H1 (cell line): ENCODE measurements around the gene NGFR. TPM values are rescaled to one million over a fixed set of nuclear protein-coding genes. Genes with fewer than 3 reads are reported as not detected.
A peak's percentile ranks its signal among the peaks of the same experiment; 100 is the strongest.

ENCODE experiments used
- CTCF ChIA-PET: fragments of 300-600 bp; sonication (Branson Sonifier 250); formaldehyde crosslinking; loops from one replicate; lab custom pipeline; 2021; ENCODE audit not compliant: partially characterized antibody; lab: Charles Lee
- POLR2A ChIA-PET: fragments of 300-600 bp; sonication (Branson Sonifier 250); formaldehyde crosslinking; loops from one replicate; lab custom pipeline; 2021; ENCODE audit warnings: inconsistent platforms; ENCODE audit not compliant: partially characterized antibody; lab: Charles Lee
- DNase-seq, 2 experiments: peaks; one replicate each; pipeline versions ENCODE4 v3.0.0 to v3.0.0-alpha.2; 2010 to 2022; ENCODE audit warnings: low spot score in 2 of 2, low read depth in 1 of 2, mixed read lengths in 1 of 2
- FAIRE-seq: peaks from 2 replicates; lab custom pipeline; 2011; peaks lifted over from hg19 to GRCh38; lab: Jason Lieb, UNC
- H2AFZ ChIP-seq: 2 replicates; pipeline ENCODE4 v1.8.1; 2012; ENCODE audit warnings: low read length, inconsistent platforms
- H2AK5ac ChIP-seq: 2 replicates; pipeline ENCODE4 v1.6.1; 2013; ENCODE audit warnings: low read depth, low read length
- H2BK120ac ChIP-seq: replicated peaks from 2 replicates; pipeline ENCODE3; 2013; ENCODE audit warnings: low read depth, low read length, inconsistent platforms
- H2BK12ac ChIP-seq: 2 replicates; pipeline ENCODE4 v1.6.1; 2013; ENCODE audit warnings: low read depth, low read length
- H2BK15ac ChIP-seq: 2 replicates; pipeline ENCODE4 v1.6.1; 2013; ENCODE audit warnings: low read length
- H2BK20ac ChIP-seq: 2 replicates; pipeline ENCODE4 v1.6.1; 2013; ENCODE audit warnings: low read length
- H2BK5ac ChIP-seq: 2 replicates; pipeline ENCODE4 v1.6.1; 2013; ENCODE audit warnings: low read depth, low read length
- H3K14ac ChIP-seq: 2 replicates; pipeline ENCODE4 v1.6.1; 2013; ENCODE audit warnings: inconsistent platforms; ENCODE audit not compliant: insufficient read length
- H3K18ac ChIP-seq: 2 replicates; pipeline ENCODE4 v1.6.1; 2013; ENCODE audit warnings: low read length; ENCODE audit errors: extremely low read depth
- H3K23ac ChIP-seq: 2 replicates; pipeline ENCODE4 v1.6.1; 2013; ENCODE audit warnings: inconsistent platforms; ENCODE audit not compliant: insufficient read length
- H3K23me2 ChIP-seq: 2 replicates; pipeline ENCODE4 v1.6.1; 2013; ENCODE audit warnings: low read depth, low read length
- H3K27ac ChIP-seq: 2 replicates; pipeline ENCODE4 v1.6.1; 2011; ENCODE audit warnings: low read depth, low read length, inconsistent platforms
- H3K27me3 ChIP-seq, 4 experiments: replicated peaks in 1 of 4; 1 replicate in 1 of 4; 2 replicates in 3 of 4; pipeline versions ENCODE4 v1.6.1 to v1.8.1; 2011 to 2013; ENCODE audit warnings: low read length in 3 of 4, mild to moderate bottlenecking in 3 of 4, inconsistent platforms in 2 of 4, mixed read lengths in 2 of 4, moderate library complexity in 1 of 4; ENCODE audit not compliant: control insufficient read depth in 3 of 4, insufficient read depth in 3 of 4; ENCODE audit errors: extremely low read depth in 1 of 4
- H3K36me3 ChIP-seq, 4 experiments: 2 replicates each; pipeline versions ENCODE4 v1.6.1 to v1.8.1; 2011 to 2013; ENCODE audit warnings: mild to moderate bottlenecking in 4 of 4, low read length in 3 of 4, moderate library complexity in 2 of 4, control low read depth in 1 of 4, inconsistent platforms in 1 of 4; ENCODE audit not compliant: insufficient read depth in 4 of 4, control insufficient read depth in 2 of 4
- H3K4ac ChIP-seq: replicated peaks from 2 replicates; pipeline ENCODE3; 2013; ENCODE audit warnings: low read length, low read depth, mixed read lengths, inconsistent platforms; ENCODE audit not compliant: insufficient read length
- H3K4me1 ChIP-seq, 4 experiments: replicated peaks in 1 of 4; 1 replicate in 1 of 4; 2 replicates in 3 of 4; pipeline versions ENCODE4 v1.6.1 to v1.8.1; 2011 to 2013; ENCODE audit warnings: low read length in 3 of 4, inconsistent platforms in 2 of 4, mixed read lengths in 1 of 4; ENCODE audit not compliant: insufficient read depth in 4 of 4, control insufficient read depth in 3 of 4
- H3K4me2 ChIP-seq, 2 experiments: 2 replicates each; pipeline versions ENCODE4 v1.6.1 to v1.8.1; 2011 to 2013; ENCODE audit warnings: low read depth in 2 of 2, low read length in 2 of 2, control low read depth in 1 of 2, inconsistent platforms in 1 of 2, mild to moderate bottlenecking in 1 of 2; ENCODE audit not compliant: insufficient read depth in 1 of 2
- H3K4me3 ChIP-seq, 4 experiments: fragments of 200-600, 300-600 bp in 1 of 4; sonication (generic), shearing (Covaris generic), sonication (Bioruptor Twin) in 1 of 4; 2 replicates each; pipeline versions ENCODE4 v1.5.1 to v1.8.1; 2011 to 2016; ENCODE audit warnings: low read length in 4 of 4, low read depth in 3 of 4, control low read depth in 2 of 4, inconsistent platforms in 2 of 4, mild to moderate bottlenecking in 2 of 4, mixed read lengths in 1 of 4, moderate library complexity in 1 of 4; ENCODE audit not compliant: insufficient read depth in 2 of 4; ENCODE audit errors: extremely low read depth in 1 of 4
- H3K56ac ChIP-seq: replicated peaks from 2 replicates; pipeline ENCODE3; 2013; ENCODE audit warnings: low read depth, mild to moderate bottlenecking, mixed read lengths, low read length, inconsistent platforms; ENCODE audit not compliant: insufficient read length
- H3K79me1 ChIP-seq: 2 replicates; pipeline ENCODE4 v1.6.1; 2013; ENCODE audit warnings: low read depth, low read length, control low read depth
- H3K79me2 ChIP-seq, 2 experiments: 2 replicates each; pipeline versions ENCODE4 v1.6.1 to v1.8.1; 2012 to 2013; ENCODE audit warnings: low read length in 2 of 2, mild to moderate bottlenecking in 2 of 2, inconsistent platforms in 1 of 2; ENCODE audit not compliant: insufficient read depth in 2 of 2, control insufficient read depth in 1 of 2
- H3K9ac ChIP-seq, 4 experiments: replicated peaks in 1 of 4; 1 replicate in 1 of 4; 2 replicates in 3 of 4; pipeline versions ENCODE4 v1.6.1 to v1.8.1; 2011 to 2013; ENCODE audit warnings: low read depth in 3 of 4, low read length in 3 of 4, control low read depth in 2 of 4, mild to moderate bottlenecking in 2 of 4, moderate library complexity in 2 of 4, inconsistent platforms in 1 of 4; ENCODE audit errors: extremely low read depth in 1 of 4
- H3K9me3 ChIP-seq, 2 experiments: 2 replicates each; pipeline versions ENCODE4 v1.6.1 to v1.8.1; 2012 to 2013; ENCODE audit warnings: mild to moderate bottlenecking in 2 of 2, moderate library complexity in 2 of 2, control low read depth in 1 of 2, inconsistent platforms in 1 of 2, low read depth in 1 of 2, low read length in 1 of 2, mixed read lengths in 1 of 2; ENCODE audit not compliant: insufficient read depth in 2 of 2
- H4K20me1 ChIP-seq, 2 experiments: replicated peaks in 1 of 2; 2 replicates each; pipeline versions ENCODE3 to v1.8.1; 2011 to 2013; ENCODE audit warnings: inconsistent platforms in 2 of 2, low read length in 2 of 2, mild to moderate bottlenecking in 1 of 2; ENCODE audit not compliant: insufficient read depth in 2 of 2, control insufficient read depth in 1 of 2
- H4K5ac ChIP-seq: 2 replicates; pipeline ENCODE4 v1.6.1; 2013; ENCODE audit warnings: low read length, low read depth, mixed read lengths, inconsistent platforms; ENCODE audit not compliant: insufficient read length
- H4K8ac ChIP-seq: 2 replicates; pipeline ENCODE4 v1.8.0; 2013; ENCODE audit warnings: mild to moderate bottlenecking, moderate library complexity, low read length, inconsistent platforms; ENCODE audit not compliant: insufficient read depth; ENCODE audit errors: extremely low read depth
- H4K91ac ChIP-seq: replicated peaks from 2 replicates; pipeline ENCODE3; 2013; ENCODE audit warnings: low read length, mixed read lengths, inconsistent platforms; ENCODE audit not compliant: insufficient read length
- ATF3 ChIP-seq: IDR thresholded peaks from 2 replicates; pipeline ENCODE4 v1.6.1; 2011; ENCODE audit warnings: low read depth, mild to moderate bottlenecking, low read length; ENCODE audit not compliant: insufficient read depth
- CBX5 ChIP-seq: fragments of 300-800, 300-1000 bp; sonication (generic); IDR thresholded peaks from 2 replicates; pipeline ENCODE4 v1.7.1; 2016; ENCODE audit warnings: antibody characterized with exemption, low read length, low read depth
- CTBP2 ChIP-seq: IDR thresholded peaks from 2 replicates; pipeline ENCODE4 v1.7.0; 2011; ENCODE audit warnings: borderline replicate concordance, mild to moderate bottlenecking, moderate library complexity, mixed read lengths, low read length; ENCODE audit not compliant: insufficient read depth, insufficient read length
- CTCF ChIP-seq, 3 experiments: IDR thresholded peaks; 1 replicate in 2 of 3; 2 replicates in 1 of 3; pipeline versions ENCODE4 v1.5.1 to v1.6.1; 2011; ENCODE audit warnings: low read length in 3 of 3, mild to moderate bottlenecking in 3 of 3, inconsistent platforms in 2 of 3, low read depth in 1 of 3, moderate library complexity in 1 of 3; ENCODE audit not compliant: insufficient read depth in 1 of 3; ENCODE audit errors: control extremely low read depth in 1 of 3
- KDM1A ChIP-seq: fragments of 200-600, 300-600 bp; sonication (generic); IDR thresholded peaks from 2 replicates; pipeline ENCODE4 v1.7.1; 2016; ENCODE audit warnings: mild to moderate bottlenecking, low read length, borderline replicate concordance
- SP2 ChIP-seq: IDR thresholded peaks from 2 replicates; pipeline ENCODE4 v1.6.1; 2012; ENCODE audit warnings: mild to moderate bottlenecking, low read length, inconsistent platforms
- TAF7 ChIP-seq: optimal IDR thresholded peaks from 2 replicates; pipeline ENCODE3; 2011; ENCODE audit warnings: low read depth, mild to moderate bottlenecking, inconsistent platforms, low read length, moderate library complexity, borderline replicate concordance
- WGBS, 2 experiments: shearing (Covaris generic) in 1 of 2; methylation state at CpG; one replicate each; pipeline versions ENCODE4 v1.1.6 to v1.1.7; 2013 to 2015; ENCODE audit warnings: low lambda C conversion rate in 2 of 2, mixed read lengths in 2 of 2, inconsistent platforms in 1 of 2, low coverage in 1 of 2, missing lambda C conversion rate in 1 of 2; ENCODE audit not compliant: insufficient replicate concordance in 2 of 2, insufficient coverage in 1 of 2, insufficient read length in 1 of 2; ENCODE audit errors: extremely low coverage in 1 of 2, missing lambda C conversion rate in 1 of 2; 5-methylcytosine and 5-hydroxymethylcytosine counted together
- polyA plus RNA-seq, 7 experiments: library from polyadenylated mRNA; depleted of rRNA in 3 of 7; stranded (reverse) in 5 of 7; unstranded in 2 of 7; fragments of >200 nt in 5 of 7; fragments of 200-250 nt in 2 of 7; gene quantifications; 1 replicate in 5 of 7; 2 replicates in 1 of 7; 4 replicates in 1 of 7; pipeline versions ENCODE4 v1.2.1 to v1.2.3, GENCODE V29; 2011 to 2013; ENCODE audit warnings: missing spikeins in 2 of 7, mixed read lengths in 2 of 7
- total RNA-seq: library from RNA; stranded (reverse); fragmentation: NEBNext Ultra II Directional; extraction: Animal tissue kit (Norgen Biotek cat#: 25700); gene quantifications from 2 replicates; pipeline ENCODE4 v1.2.1, GENCODE V29; 2021

Gene NGFR
- total and polyA plus RNA-seq, 2 of the 8 experiments (the other 6 are each of a cell fraction or from before 2014, with no cell fraction given) = 8.1 to 10.3 TPM

GRCh38 chr17:49518346-49519078, 23.4 kb downstream of the NGFR start:
- CTCF ChIA-PET = interaction anchor here (1.8 to 15.4 kb wide), 5 partner anchors 10 to 85 kb away, joined by 8 to 210 read pairs (median 105); partner anchors contain the start of gene NGFR

More at GRCh38 chr17:49518346-49519078, 23.4 kb downstream of the NGFR start:
- TF ChIP-seq ATF3 (no peak), KDM1A (peak; percentile 40; the same call in 1 of the 2 replicates), SP2 (no peak), CBX5 (no peak), TAF7 (no peak), CTCF (IDR thresholded peaks at IDR 0.05; ENCODE audit: control extremely low read depth in 1 of 3, insufficient read depth in 1 of 3, low read depth in 1 of 3, low read length in 3 of 3) (no peak), CTBP2 (no peak)
- no peaks in the 10 kb centered on the region for H3K9me3 ChIP-seq
- H3K9ac ChIP-seq = no peak overlapping the region
- H3K23me2 ChIP-seq = no peaks in the 10 kb centered on the region
- no peak overlapping the region for H3K18ac ChIP-seq
- H3K79me1 ChIP-seq = no peaks in the 10 kb centered on the region
- no peak for FAIRE-seq
- H3K27me3 ChIP-seq = no peaks in the 10 kb centered on the region
- no peaks in the 10 kb centered on the region for H3K36me3 ChIP-seq
- POLR2A ChIA-PET = no interaction called here
- H3K79me2 ChIP-seq = no peaks in the 10 kb centered on the region
- 90% methylated on average over 6 of the region's 6 CpGs; no CpG with 5 or more reads in 1 of the 2 experiments for WGBS, 2 experiments
- no peak overlapping the region for H3K27ac ChIP-seq
- DNase-seq = no peak
- H3K56ac ChIP-seq = no peak overlapping the region
- no peak overlapping the region for H4K8ac ChIP-seq
- H2AFZ ChIP-seq = no peak overlapping the region
- H2BK20ac ChIP-seq = no peak overlapping the region
- H3K14ac ChIP-seq = no peak overlapping the region
- no peak overlapping the region for H3K4me3 ChIP-seq
- H4K20me1 ChIP-seq = no peaks in the 10 kb centered on the region
- no peak overlapping the region for H4K5ac ChIP-seq
- H3K4ac ChIP-seq = no peak overlapping the region
- no peak overlapping the region for H2BK5ac ChIP-seq
- no peak overlapping the region for H4K91ac ChIP-seq
- H2AK5ac ChIP-seq = no peak overlapping the region
- H3K4me1 ChIP-seq = peaks cover 16 to 25% (median 20%) of the 10 kb centered on the region in 4 experiments
- no peak overlapping the region for H3K4me2 ChIP-seq
- no peak overlapping the region for H3K23ac ChIP-seq
- H2BK12ac ChIP-seq = no peak overlapping the region
- no peak overlapping the region for H2BK15ac ChIP-seq
- no peak overlapping the region for H2BK120ac ChIP-seq
